NCI-H2227 (cell line): ENCODE measurements around the gene TMIGD2.
"Not testable (repeated sequence)": the region's sequence is repeated elsewhere in the genome, so short reads cannot be mapped to it uniquely, and the experiment has no call there.

ENCODE experiments used
- DNase-seq: peaks from one replicate; lab custom pipeline; 2025; ENCODE audit not compliant: unreplicated experiment; lab: John Stamatoyannopoulos, UW

Gene TMIGD2

GRCh38 chr19:4267901-4268815, 34.0 kb downstream of the TMIGD2 start:
- no peak for DNase-seq

GRCh38 chr19:4267101-4267900, 34.9 kb downstream of the TMIGD2 start:
- DNase-seq = peak; percentile 42

GRCh38 chr19:4266253-4267000, 35.8 kb downstream of the TMIGD2 start:
- DNase-seq = no peak

- no peak for DNase-seq
Observed at GRCh38 chr19:4264812-4265211, 37.4 kb downstream of the TMIGD2 start.

DNA sequence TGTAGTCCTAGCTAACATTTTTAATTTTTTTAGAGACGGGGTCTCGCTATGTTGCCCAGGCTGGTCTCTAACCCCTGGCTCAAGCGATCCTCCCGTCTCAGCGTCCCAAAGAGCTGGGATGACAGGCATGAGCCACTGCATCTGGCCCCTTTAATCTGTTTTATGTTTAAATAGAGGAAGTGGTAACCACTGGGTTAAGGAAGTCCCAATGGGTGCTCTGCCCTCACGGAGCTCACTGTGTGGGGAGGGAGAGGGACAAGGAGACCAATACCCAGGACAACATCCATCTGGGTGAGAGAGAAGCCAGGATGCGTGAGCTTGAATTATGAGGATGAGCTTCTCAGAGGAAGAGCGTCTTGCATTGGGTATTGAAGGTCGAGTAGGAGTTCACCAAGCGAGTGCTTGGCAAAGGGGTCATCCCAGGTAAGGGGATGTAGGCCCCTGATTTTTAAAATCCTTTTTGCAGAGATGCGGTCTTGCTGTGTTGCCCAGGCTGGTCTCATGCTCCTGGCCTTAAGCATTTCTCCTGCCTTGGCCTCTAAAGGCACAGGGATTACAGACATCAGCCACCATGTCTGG, 41.5 kb downstream of the TMIGD2 start:
- DNase-seq = no peak

DNA sequence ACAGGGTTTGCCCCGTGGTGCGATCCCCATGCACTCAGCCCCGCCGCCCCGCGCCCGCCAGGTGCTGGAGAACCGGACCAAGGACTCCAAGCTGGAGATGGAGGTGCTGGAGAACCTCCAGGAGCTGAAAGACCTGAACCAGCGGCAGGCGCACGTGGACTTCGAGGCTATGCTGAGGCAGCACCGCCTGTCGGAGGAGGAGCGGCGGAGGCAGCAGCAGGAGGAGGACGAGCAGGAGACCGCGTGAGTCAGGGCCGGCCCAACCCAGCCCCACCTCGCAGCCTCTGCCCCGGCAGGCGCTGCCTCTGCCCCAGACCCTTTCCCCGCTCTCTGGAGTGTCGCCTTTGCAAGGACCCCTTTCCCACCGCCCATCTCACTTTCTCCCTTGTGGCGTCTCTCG, 44.0 kb downstream of the TMIGD2 start:
- DNase-seq = no peak

GRCh38 chr19:4257025-4257424, 45.2 kb downstream of the TMIGD2 start:
- DNase-seq = no peak

DNA sequence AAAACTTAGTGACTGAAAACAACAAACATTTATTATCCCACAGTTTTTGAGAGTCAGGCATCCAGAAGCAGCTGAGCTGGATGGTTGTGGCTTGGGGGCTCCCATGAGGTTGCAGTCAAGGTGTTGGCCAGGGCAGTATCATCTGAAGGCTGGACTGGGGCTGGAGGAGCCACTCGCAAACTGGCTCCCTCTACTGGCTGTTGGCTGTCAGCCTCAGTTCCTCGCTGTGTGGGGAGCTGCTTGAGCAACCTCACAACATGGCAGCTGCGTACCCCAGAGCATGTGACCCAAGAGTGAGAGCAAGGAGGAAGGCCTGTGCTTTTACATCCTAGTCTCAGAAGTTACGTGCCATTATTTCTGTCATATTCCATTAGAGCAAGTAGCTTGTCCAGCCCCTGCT, 45.6 kb downstream of the TMIGD2 start:
- no peak for DNase-seq

GRCh38 chr19:4246767-4247593, 55.2 kb downstream of the TMIGD2 start, which contains the start of gene YJU2:
Gene YJU2, plus strand, starts transcription at chr19:4247080. Its CDS starts 67 bp downstream, at chr19:4247147.
- peak; percentile 98 for DNase-seq

DNA sequence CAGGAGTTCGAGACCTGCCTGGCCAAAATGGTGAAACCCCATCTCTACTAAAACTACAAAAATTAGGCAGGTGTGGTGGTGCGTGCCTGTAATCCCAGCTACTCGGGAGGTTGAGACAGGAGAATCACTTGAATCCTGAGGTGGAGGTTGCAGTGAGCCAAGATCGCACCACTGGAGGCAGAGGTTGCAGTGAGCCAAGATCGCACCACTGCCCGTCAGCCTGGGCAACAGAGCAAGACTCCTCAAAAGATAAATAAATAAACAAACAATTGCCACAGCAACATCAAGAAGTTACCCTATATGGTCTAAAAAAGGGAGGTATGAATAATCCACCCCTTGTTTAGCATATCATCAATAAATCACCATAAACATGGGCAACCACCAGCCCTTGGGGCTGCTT, 56.3 kb downstream of the TMIGD2 start:
- DNase-seq = not testable (repeated sequence)
